Upper lobe of left lung (tissue), 6 donors: ENCODE measurements around the gene IL22RA1. TPM values are rescaled to one million over a fixed set of nuclear protein-coding genes. Genes with fewer than 3 reads are reported as not detected.

Experiments used
- ATAC-seq, 2 donors: fragments of 200-7000 bp; cut with Tn5 transposase; one replicate each; pipeline ENCODE4 v1.9.1; 2022; ENCODE audit warnings: mild to moderate bottlenecking in 2 of 2, moderate library complexity in 2 of 2; ENCODE audit not compliant: low FRiP score in 2 of 2
- DNase-seq, 2 donors: peaks; one replicate each; pipeline ENCODE4 v3.0.0-alpha.2; 2019 to 2020
- H3K27ac ChIP-seq, 4 donors: fragments of 200-600 bp; sonication (generic); one replicate each; pipeline ENCODE4 v1.5.1; 2016 to 2019
- H3K27me3 ChIP-seq, 4 donors: fragments of 200-600 bp; sonication (generic); one replicate each; pipeline ENCODE4 v1.5.1; 2017 to 2019
- H3K36me3 ChIP-seq, 4 donors: fragments of 200-600 bp; sonication (generic); one replicate each; pipeline ENCODE4 v1.5.1; 2016 to 2019
- H3K4me1 ChIP-seq, 4 donors: fragments of 200-600 bp; sonication (generic); one replicate each; pipeline ENCODE4 v1.5.1; 2018 to 2019
- H3K4me3 ChIP-seq, 4 donors: fragments of 200-600 bp; sonication (generic); one replicate each; pipeline ENCODE4 v1.5.1; 2017 to 2019; ENCODE audit warnings: mild to moderate bottlenecking in 2 of 4, moderate library complexity in 1 of 4
- H3K9me3 ChIP-seq, 4 donors: fragments of 200-600 bp; sonication (generic); one replicate each; pipeline ENCODE4 v1.5.1; 2018 to 2019
- EP300 ChIP-seq, 4 donors: sonication (generic); formaldehyde crosslinking; IDR thresholded peaks; one replicate each; pipeline ENCODE4 v1.5.1; 2017; ENCODE audit warnings: antibody characterized with exemption in 4 of 4, control low read depth in 2 of 4
- POLR2A ChIP-seq, 4 donors: fragments of 450-650 bp; IDR thresholded peaks; one replicate each; pipeline ENCODE4 v1.5.1; 2016 to 2017; ENCODE audit warnings: antibody characterized with exemption in 4 of 4, mild to moderate bottlenecking in 2 of 4
- POLR2AphosphoS5 ChIP-seq, 2 donors: sonication (generic); formaldehyde crosslinking; IDR thresholded peaks; one replicate each; pipeline ENCODE4 v1.5.1; 2017; ENCODE audit warnings: antibody characterized with exemption in 2 of 2
- WGBS, 2 donors: methylation state at CpG; one replicate each; pipeline ENCODE4 v1.1.5; 2017 to 2018; 5-methylcytosine and 5-hydroxymethylcytosine counted together
- total RNA-seq, 6 donors: library from RNA; depleted of rRNA in 4 of 6; stranded (reverse); fragments of >200 nt in 4 of 6; gene quantifications; one replicate each; pipeline versions ENCODE4 v1.1.0 to v1.2.1, GENCODE V29; 2016 to 2021
- TF ChIP-seq, protein P1 (sequence below), 6 experiments: fragments of 450-650 bp in 4 of 6; fragments of 200-600 bp in 2 of 6; sonication (generic) in 2 of 6; IDR thresholded peaks; one replicate each; pipeline ENCODE4 v1.5.1; 2016 to 2019; ENCODE audit warnings: antibody characterized with exemption in 6 of 6
- donor health status: DM: no; HTN: no; CAD: no; lungs with moderate emphysema.
- donor health status: DM: no; HTN: yes; CAD: no; lungs with severe emphysema.

Gene IL22RA1
- total RNA-seq, 6 donors from 2014 or later, result 0.15 to 1.4 (median 0.90) TPM

DNA sequence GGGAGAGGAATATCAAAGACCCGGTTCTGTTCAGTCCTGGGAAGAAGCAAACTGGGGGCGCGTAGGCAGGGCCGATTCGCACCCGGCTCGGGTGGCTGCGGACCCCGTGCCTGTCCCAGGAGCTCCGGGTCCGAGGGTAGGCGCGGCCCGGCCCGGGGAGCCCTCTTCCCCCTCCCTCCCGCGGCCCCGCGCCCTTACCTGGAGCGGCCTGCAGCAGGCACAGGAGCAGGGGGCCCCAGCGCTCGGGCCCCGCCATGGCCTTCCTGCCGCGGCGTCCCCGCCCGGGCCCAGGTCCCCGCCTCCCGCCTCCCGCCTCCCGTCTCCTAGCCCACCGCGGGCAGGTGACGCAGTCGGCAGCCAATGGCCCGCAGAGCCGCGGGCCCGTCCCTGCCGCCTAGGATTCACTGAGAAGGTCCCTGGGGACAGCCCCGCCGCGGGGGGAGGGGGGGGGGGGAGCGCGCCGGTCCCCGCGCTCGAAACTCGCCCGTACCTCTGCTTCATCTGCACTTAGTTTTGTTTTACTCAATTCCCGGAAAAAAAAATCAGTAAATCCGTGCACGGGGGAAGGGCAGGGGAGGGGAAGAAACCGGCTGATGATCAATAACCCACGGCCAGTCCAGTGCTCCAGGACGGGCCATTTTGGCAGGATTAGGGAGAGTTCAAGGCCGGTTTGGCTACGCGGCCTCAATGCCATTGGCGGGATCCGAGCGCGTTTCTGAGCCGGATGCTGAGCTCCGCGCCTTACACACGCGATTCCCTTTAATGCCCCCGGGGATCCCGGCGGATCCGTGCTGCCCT is 44.3 kb upstream of the IL22RA1 start, which contains the start of gene IFNLR1:
Gene IFNLR1 (minus strand): TSS at position 297 of the 798 bp plus-strand sequence. CDS start 41 bp downstream, at position 256.
- Histone ChIP-seq H3K36me3 (no peaks in the 10 kb centered on the region), H3K27me3 (peaks cover 0 to 14% (median 3%) of the 10 kb centered on the region in 4 donors), H3K4me3 (peak within 1 kb of the TSS; percentile 36 to 69 (median 61)), H3K4me1 (peaks cover 13 to 35% (median 22%) of the 10 kb centered on the region in 4 donors), H3K9me3 (no peaks in the 10 kb centered on the region), H3K27ac (peak within 1 kb of the TSS; percentile 37 to 82 (median 46))
- ATAC-seq, result peak; percentile 57 to 62
- TF ChIP-seq EP300 (IDR thresholded peaks at IDR 0.05) (no peak), POLR2AphosphoS5 (IDR thresholded peaks at IDR 0.05) (peak in 1 of 2 donors; percentile 21), POLR2A (IDR thresholded peaks at IDR 0.05) (peak in 1 of 4 donors; percentile 64)
- TF ChIP-seq, protein P1, sequence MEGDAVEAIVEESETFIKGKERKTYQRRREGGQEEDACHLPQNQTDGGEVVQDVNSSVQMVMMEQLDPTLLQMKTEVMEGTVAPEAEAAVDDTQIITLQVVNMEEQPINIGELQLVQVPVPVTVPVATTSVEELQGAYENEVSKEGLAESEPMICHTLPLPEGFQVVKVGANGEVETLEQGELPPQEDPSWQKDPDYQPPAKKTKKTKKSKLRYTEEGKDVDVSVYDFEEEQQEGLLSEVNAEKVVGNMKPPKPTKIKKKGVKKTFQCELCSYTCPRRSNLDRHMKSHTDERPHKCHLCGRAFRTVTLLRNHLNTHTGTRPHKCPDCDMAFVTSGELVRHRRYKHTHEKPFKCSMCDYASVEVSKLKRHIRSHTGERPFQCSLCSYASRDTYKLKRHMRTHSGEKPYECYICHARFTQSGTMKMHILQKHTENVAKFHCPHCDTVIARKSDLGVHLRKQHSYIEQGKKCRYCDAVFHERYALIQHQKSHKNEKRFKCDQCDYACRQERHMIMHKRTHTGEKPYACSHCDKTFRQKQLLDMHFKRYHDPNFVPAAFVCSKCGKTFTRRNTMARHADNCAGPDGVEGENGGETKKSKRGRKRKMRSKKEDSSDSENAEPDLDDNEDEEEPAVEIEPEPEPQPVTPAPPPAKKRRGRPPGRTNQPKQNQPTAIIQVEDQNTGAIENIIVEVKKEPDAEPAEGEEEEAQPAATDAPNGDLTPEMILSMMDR (IDR thresholded peaks at IDR 0.05), result no peak
- WGBS, 2 donors, result 3 to 4% methylated on average over 21 to 32 of the region's 74 CpGs
- DNase-seq, result peak; percentile 91 to 92

- Histone ChIP-seq H3K27ac (peak overlapping the region; percentile 37 to 82 (median 46)), H3K36me3 (no peaks in the 10 kb centered on the region), H3K4me1 (peaks cover 13 to 35% (median 23%) of the 10 kb centered on the region in 4 donors), H3K4me3 (peak overlapping the region in 3 of 4 donors; percentile 56 to 69 (median 66)), H3K9me3 (no peaks in the 10 kb centered on the region), H3K27me3 (peaks cover 0 to 14% (median 3%) of the 10 kb centered on the region in 4 donors)
- TF ChIP-seq POLR2AphosphoS5 (IDR thresholded peaks at IDR 0.05) (no peak), POLR2A (IDR thresholded peaks at IDR 0.05) (no peak)
- WGBS, 2 donors, result 45 to 46% methylated on average over 8 of the region's 8 CpGs
- ATAC-seq (no peak), DNase-seq (no peak)
Measured at GRCh38 chr1:24186711-24186992, 43.7 kb upstream of the IL22RA1 start.

DNA sequence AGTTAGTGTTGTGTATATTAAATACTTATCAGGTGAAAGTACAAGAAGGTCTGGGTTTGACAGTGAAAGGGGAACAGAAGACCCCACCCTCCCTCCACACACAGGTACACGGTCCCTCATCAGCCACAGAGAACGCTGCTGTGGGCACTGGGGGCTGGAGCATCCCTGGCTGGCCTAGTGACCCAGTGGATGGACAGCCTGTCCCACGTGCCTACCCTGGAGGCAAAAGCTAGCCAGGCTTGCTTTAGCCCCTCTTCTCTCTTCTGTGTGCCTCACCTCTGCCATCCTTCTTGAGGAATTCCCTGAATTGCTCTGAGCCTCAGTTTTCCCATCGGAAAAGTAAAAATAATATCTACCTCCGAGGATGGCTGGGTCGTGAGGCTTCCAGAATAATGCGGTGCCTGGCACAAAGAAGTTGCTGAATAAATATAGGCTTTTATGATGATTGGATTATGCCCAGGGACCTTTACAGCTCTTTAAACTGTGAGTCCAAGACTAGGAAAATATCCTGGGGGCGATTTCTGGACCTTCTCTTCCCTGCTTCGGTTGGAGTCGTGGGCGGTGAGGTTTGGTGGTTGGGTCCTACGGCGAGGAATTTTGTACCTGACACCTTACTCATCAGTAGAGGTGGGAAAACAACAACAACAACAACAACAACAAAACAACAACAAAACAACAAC is 43.2 kb upstream of the IL22RA1 start:
- H3K4me1 ChIP-seq, result peaks cover 13 to 34% (median 23%) of the 10 kb centered on the region in 4 donors
- peak overlapping the region in 3 of 4 donors; percentile 56 to 69 (median 66) for H3K4me3 ChIP-seq
- whole genome bisulfite sequencing, 2 donors, result 78 to 80% methylated on average over 13 of the region's 13 CpGs
- peak overlapping the region in 2 of 4 donors; percentile 5 to 37 for H3K27ac ChIP-seq
- H3K9me3 ChIP-seq, result no peaks in the 10 kb centered on the region
- DNase-seq, result no peak
- no peak for TF ChIP-seq POLR2AphosphoS5 (IDR thresholded peaks at IDR 0.05)
- H3K27me3 ChIP-seq, result peaks cover 0 to 14% (median 3%) of the 10 kb centered on the region in 4 donors
- ATAC-seq, result no peak
- H3K36me3 ChIP-seq, result no peaks in the 10 kb centered on the region

- Histone ChIP-seq H3K27ac (no peak overlapping the region), H3K4me3 (no peak overlapping the region), H3K9me3 (no peaks in the 10 kb centered on the region), H3K36me3 (no peaks in the 10 kb centered on the region), H3K4me1 (peaks cover 13 to 24% (median 20%) of the 10 kb centered on the region in 4 donors), H3K27me3 (peaks cover 0 to 14% (median 3%) of the 10 kb centered on the region in 4 donors)
- ATAC-seq (no peak), DNase-seq (no peak)
- WGBS, 2 donors, result 74 to 87% methylated on average over 4 of the region's 4 CpGs
- TF ChIP-seq, protein P1 (IDR thresholded peaks at IDR 0.05), result no peak
- TF ChIP-seq EP300 (IDR thresholded peaks at IDR 0.05), result no peak
Measured at GRCh38 chr1:24185076-24185475, 42.1 kb upstream of the IL22RA1 start.

DNA sequence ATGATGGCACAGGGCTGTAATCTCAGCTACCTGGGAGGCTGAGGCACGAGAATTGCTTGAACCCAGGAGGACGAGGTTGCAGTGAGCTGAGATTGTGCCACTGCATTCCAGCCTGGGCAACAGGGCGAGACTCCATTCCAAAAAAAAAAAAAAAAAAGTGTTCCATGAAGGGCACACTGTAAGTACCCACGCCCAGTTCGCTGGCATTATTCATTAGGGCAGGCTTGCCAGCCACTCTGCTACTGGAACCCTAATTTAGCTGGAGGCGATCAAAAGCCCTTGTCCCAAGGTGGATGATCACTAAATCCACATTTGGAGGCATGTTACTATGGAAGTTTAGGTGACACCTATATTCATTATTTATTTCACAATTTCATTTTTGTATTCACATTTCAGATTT is 39.1 kb upstream of the IL22RA1 start:
- Histone ChIP-seq H3K4me3 (no peak overlapping the region), H3K4me1 (peaks cover 3 to 10% (median 4%) of the 10 kb centered on the region in 4 donors), H3K36me3 (no peaks in the 10 kb centered on the region), H3K9me3 (no peaks in the 10 kb centered on the region), H3K27me3 (peaks cover 0 to 4% (median 1%) of the 10 kb centered on the region in 4 donors), H3K27ac (no peak overlapping the region)
- WGBS, 2 donors, result 65 to 69% methylated on average over 6 of the region's 6 CpGs
- TF ChIP-seq POLR2AphosphoS5 (IDR thresholded peaks at IDR 0.05), result no peak
- no peak for TF ChIP-seq POLR2A (IDR thresholded peaks at IDR 0.05)
- TF ChIP-seq EP300 (IDR thresholded peaks at IDR 0.05), result no peak
- TF ChIP-seq, protein P1 (IDR thresholded peaks at IDR 0.05), result no peak
- DNase-seq, result peak in 1 of 2 donors; percentile 43
- no peak for ATAC-seq
